ENCODE results near the gene HELLS. TPM values are rescaled to one million over a fixed set of nuclear protein-coding genes. Genes with fewer than 3 reads are reported as not detected.

The HELLS gene
- total and polyA plus RNA-seq, 2 of the 4 experiments (the other 2 are of a cell fraction), result 15.9 to 29.8 TPM

DNA sequence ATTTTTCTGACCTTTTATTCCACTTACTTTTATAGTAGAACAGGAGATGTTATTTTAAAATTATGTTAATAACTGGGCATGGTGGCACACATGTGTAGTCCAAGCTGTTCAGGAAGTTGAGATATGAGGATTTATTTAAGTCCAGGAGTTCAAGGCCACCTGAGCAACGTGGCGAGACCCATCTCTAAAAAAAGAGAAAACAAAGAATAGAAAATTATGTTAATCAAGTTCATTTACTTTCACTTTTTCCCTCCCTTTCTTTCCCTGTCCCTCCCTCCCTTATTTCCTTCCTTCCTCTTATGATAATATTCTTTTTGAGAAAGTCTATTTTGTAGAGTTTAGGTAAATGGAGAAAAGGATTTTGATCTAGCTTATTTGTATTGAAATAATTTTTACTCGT lies 48.9 kb upstream of the HELLS start:
- TF ChIP-seq POLR2A (IDR thresholded peaks at IDR 0.05; ENCODE audit: low read depth, low read length), result no peak
- TF ChIP-seq SMC3 (IDR thresholded peaks at IDR 0.05; ENCODE audit: low read depth, low read length), result no peak
- TF ChIP-seq RCOR1 (IDR thresholded peaks at IDR 0.05; ENCODE audit: insufficient replicate concordance, low read length), result no peak
- TF ChIP-seq RFX5 (IDR thresholded peaks at IDR 0.05; ENCODE audit: low read depth, low read length), result no peak
- TF ChIP-seq NFE2L2 (IDR thresholded peaks at IDR 0.05; ENCODE audit: low read depth, low read length), result no peak
- TF ChIP-seq, protein P1, sequence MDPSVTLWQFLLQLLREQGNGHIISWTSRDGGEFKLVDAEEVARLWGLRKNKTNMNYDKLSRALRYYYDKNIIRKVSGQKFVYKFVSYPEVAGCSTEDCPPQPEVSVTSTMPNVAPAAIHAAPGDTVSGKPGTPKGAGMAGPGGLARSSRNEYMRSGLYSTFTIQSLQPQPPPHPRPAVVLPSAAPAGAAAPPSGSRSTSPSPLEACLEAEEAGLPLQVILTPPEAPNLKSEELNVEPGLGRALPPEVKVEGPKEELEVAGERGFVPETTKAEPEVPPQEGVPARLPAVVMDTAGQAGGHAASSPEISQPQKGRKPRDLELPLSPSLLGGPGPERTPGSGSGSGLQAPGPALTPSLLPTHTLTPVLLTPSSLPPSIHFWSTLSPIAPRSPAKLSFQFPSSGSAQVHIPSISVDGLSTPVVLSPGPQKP (IDR thresholded peaks at IDR 0.05; ENCODE audit: borderline replicate concordance, low read depth, low read length), result no peak
- no peak for TF ChIP-seq BHLHE40 (IDR thresholded peaks at IDR 0.05; ENCODE audit: low read depth, low read length)
- no peak for TF ChIP-seq MAFK (IDR thresholded peaks at IDR 0.05; ENCODE audit: low read depth, low read length)
- no peak for TF ChIP-seq RAD21 (IDR thresholded peaks at IDR 0.05; ENCODE audit: low read length)
- no peak for TF ChIP-seq FOS (IDR thresholded peaks at IDR 0.05; ENCODE audit: low read depth, low read length)
- TF ChIP-seq, protein P2, sequence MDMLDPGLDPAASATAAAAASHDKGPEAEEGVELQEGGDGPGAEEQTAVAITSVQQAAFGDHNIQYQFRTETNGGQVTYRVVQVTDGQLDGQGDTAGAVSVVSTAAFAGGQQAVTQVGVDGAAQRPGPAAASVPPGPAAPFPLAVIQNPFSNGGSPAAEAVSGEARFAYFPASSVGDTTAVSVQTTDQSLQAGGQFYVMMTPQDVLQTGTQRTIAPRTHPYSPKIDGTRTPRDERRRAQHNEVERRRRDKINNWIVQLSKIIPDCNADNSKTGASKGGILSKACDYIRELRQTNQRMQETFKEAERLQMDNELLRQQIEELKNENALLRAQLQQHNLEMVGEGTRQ (IDR thresholded peaks at IDR 0.05; ENCODE audit: low read depth, low read length), result no peak
- TF ChIP-seq CHD1 (IDR thresholded peaks at IDR 0.05; ENCODE audit: low read depth, low read length), result no peak
- no peak for TF ChIP-seq MAZ (IDR thresholded peaks at IDR 0.05; ENCODE audit: borderline replicate concordance, low read depth, low read length)
- TF ChIP-seq, protein P3, sequence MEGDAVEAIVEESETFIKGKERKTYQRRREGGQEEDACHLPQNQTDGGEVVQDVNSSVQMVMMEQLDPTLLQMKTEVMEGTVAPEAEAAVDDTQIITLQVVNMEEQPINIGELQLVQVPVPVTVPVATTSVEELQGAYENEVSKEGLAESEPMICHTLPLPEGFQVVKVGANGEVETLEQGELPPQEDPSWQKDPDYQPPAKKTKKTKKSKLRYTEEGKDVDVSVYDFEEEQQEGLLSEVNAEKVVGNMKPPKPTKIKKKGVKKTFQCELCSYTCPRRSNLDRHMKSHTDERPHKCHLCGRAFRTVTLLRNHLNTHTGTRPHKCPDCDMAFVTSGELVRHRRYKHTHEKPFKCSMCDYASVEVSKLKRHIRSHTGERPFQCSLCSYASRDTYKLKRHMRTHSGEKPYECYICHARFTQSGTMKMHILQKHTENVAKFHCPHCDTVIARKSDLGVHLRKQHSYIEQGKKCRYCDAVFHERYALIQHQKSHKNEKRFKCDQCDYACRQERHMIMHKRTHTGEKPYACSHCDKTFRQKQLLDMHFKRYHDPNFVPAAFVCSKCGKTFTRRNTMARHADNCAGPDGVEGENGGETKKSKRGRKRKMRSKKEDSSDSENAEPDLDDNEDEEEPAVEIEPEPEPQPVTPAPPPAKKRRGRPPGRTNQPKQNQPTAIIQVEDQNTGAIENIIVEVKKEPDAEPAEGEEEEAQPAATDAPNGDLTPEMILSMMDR (conservative IDR thresholded peaks at IDR 0.05; ENCODE audit: low read depth, low read length), result no peak
- TF ChIP-seq MXI1 (IDR thresholded peaks at IDR 0.05; ENCODE audit: borderline replicate concordance, low read depth, low read length), result no peak
- TF ChIP-seq CEBPB (IDR thresholded peaks at IDR 0.05; ENCODE audit: low read depth, low read length), result no peak
- Histone ChIP-seq H2BK120ac (ENCODE audit: low read depth, low read length) (no peak overlapping the region), H2AFZ (replicated peaks; ENCODE audit: low read length, poor library complexity) (no peak overlapping the region), H2BK20ac (ENCODE audit: low read depth, low read length) (no peak overlapping the region), H3K18ac (ENCODE audit: low read depth, low read length) (no peak overlapping the region), H3K4ac (ENCODE audit: low read depth, low read length) (no peak overlapping the region), H2BK5ac (ENCODE audit: low read depth, low read length, poor library complexity, severe bottlenecking) (no peak overlapping the region), H2AK9ac (replicated peaks; ENCODE audit: low read depth, low read length, poor library complexity) (no peak overlapping the region), H3K9me3 (ENCODE audit: control insufficient read depth, insufficient read depth, low read length) (no peaks in the 10 kb centered on the region), H4K8ac (ENCODE audit: low read depth in 2 of 2, low read length in 2 of 2) (no peak overlapping the region), H2BK15ac (ENCODE audit: low read depth, low read length) (no peak overlapping the region), H3K14ac (replicated peaks; ENCODE audit: low read depth, low read length) (no peak overlapping the region), H3K4me3 (ENCODE audit: insufficient read depth, low read depth, low read length) (no peak overlapping the region), H3K9me1 (ENCODE audit: insufficient read depth, low read length) (no peaks in the 10 kb centered on the region), H3K27me3 (ENCODE audit: control insufficient read depth, insufficient read depth, low read length) (no peaks in the 10 kb centered on the region), H3K27ac (ENCODE audit: insufficient read depth, low read length) (no peak overlapping the region), H3K23ac (ENCODE audit: low read depth, low read length) (no peak overlapping the region), H4K20me1 (ENCODE audit: insufficient read depth, low read length) (no peaks in the 10 kb centered on the region), H3K56ac (ENCODE audit: extremely low read depth, insufficient read depth, low read length) (no peak overlapping the region), H3K4me2 (ENCODE audit: low read depth, low read length) (no peak overlapping the region), H2AK5ac (ENCODE audit: low read depth, low read length) (no peak overlapping the region), H4K5ac (ENCODE audit: low read depth, low read length) (no peak overlapping the region), H3K4me1 (ENCODE audit: control insufficient read depth, insufficient read depth, low read length) (peaks cover 4% of the 10 kb centered on the region; the same call in 1 of the 2 replicates), H4K91ac (ENCODE audit: insufficient read depth, low read depth, low read length) (no peak overlapping the region), H3K36me3 (ENCODE audit: control insufficient read depth, insufficient read depth, low read length) (no peaks in the 10 kb centered on the region), H3K9ac (ENCODE audit: low read depth, low read length) (no peak overlapping the region), H3K79me1 (ENCODE audit: low read depth in 1 of 2, low read length in 2 of 2) (peaks cover 2 to 6% of the 10 kb centered on the region in 2 experiments; a peak in 3 of 4 replicates)
- dilution Hi-C loops (cut with HindIII; ENCODE audit: low sequenced_read_pairs, unreplicated experiment) (no loop called here), in situ Hi-C loops (cut with MboI; ENCODE audit: low sequenced_read_pairs) (no loop called here), intact Hi-C loops (cut with micrococcal nuclease) (no loop called here)
- no TSS peak for BruUV-seq (replicated peaks)
- WGBS, 2 experiments (ENCODE audit: extremely low coverage in 2 of 2, insufficient read length in 1 of 2), result no CpG with 5 or more reads among the region's 3 CpGs
- POLR2A ChIA-PET (ENCODE audit: unreplicated experiment), result no interaction called here
- CTCF ChIA-PET, result interaction anchor here (0.6 kb wide), 1 partner anchor 8 kb away, joined by 6 read pairs; no protein-coding TSS in a partner anchor
- no peak for DNase-seq
- no peak for ATAC-seq (ENCODE audit: low read depth)

Measured in IMR-90 (cell line).